A549 (cell line): ENCODE data around the gene DOK7.

Experiments
- EP300 ChIP-seq, 2 experiments: fragments of >200 bp; sonication (Bioruptor Twin); formaldehyde crosslinking; IDR thresholded peaks; 2 replicates in 1 of 2; 3 replicates in 1 of 2; pipeline ENCODE4 v1.6.1; 2016 to 2017
- KDM5A ChIP-seq: fragments of 200-600 bp; sonication (generic); IDR thresholded peaks from 2 replicates; pipeline ENCODE4 v1.6.1; 2016; ENCODE audit warnings: antibody characterized with exemption, mild to moderate bottlenecking
- NPAS2 ChIP-seq: fragments of 250-450 bp; sonication (Bioruptor Pico); IDR thresholded peaks from 2 replicates; pipeline ENCODE4 v1.8.0; 2022; ENCODE audit warnings: mild to moderate bottlenecking, moderate library complexity, borderline replicate concordance
- PBX3 ChIP-seq: IDR thresholded peaks from 2 replicates; pipeline ENCODE4 v1.6.1; 2012
- POLR2A ChIP-seq: IDR thresholded peaks from 2 replicates; pipeline ENCODE4 v1.6.1; 2012; ENCODE audit warnings: mild to moderate bottlenecking, low read length
- POLR2AphosphoS2 ChIP-seq: conservative IDR thresholded peaks from 2 replicates; pipeline ENCODE4 v1.6.1; 2012; ENCODE audit warnings: low read length, improper control_type of control experiment, inconsistent platforms

GRCh38 chr4:3491681-3492405 lies 28.7 kb downstream of the DOK7 start:
- no peak for TF ChIP-seq KDM5A
- TF ChIP-seq POLR2AphosphoS2: no peak
- no peak for TF ChIP-seq EP300 (IDR thresholded peaks at IDR 0.05)
- TF ChIP-seq POLR2A: no peak
- TF ChIP-seq NPAS2 (CRISPR knock-in tag): no peak
- TF ChIP-seq PBX3: no peak
